Adrenal gland (tissue), 5 donors: ENCODE results near the gene GATAD2A.

Experiments
- POLR2A ChIP-seq, 2 donors: fragments of 450-650 bp; IDR thresholded peaks; one replicate each; pipeline ENCODE4 v1.6.1; 2017; ENCODE audit warnings: antibody characterized with exemption in 2 of 2, mild to moderate bottlenecking in 2 of 2, moderate library complexity in 1 of 2
- TF ChIP-seq, protein P1 (sequence below), 6 experiments: fragments of 450-650 bp in 4 of 6; fragments of 200-600 bp in 2 of 6; sonication (generic) in 1 of 6; IDR thresholded peaks; 1 replicate in 5 of 6; 2 replicates in 1 of 6; pipeline versions ENCODE4 v1.5.1 to v1.8.0; 2016 to 2021; ENCODE audit warnings: antibody characterized with exemption in 6 of 6, mild to moderate bottlenecking in 2 of 6, moderate library complexity in 1 of 6
- donor health status: DM: no; HTN: no; CAD: no.

DNA sequence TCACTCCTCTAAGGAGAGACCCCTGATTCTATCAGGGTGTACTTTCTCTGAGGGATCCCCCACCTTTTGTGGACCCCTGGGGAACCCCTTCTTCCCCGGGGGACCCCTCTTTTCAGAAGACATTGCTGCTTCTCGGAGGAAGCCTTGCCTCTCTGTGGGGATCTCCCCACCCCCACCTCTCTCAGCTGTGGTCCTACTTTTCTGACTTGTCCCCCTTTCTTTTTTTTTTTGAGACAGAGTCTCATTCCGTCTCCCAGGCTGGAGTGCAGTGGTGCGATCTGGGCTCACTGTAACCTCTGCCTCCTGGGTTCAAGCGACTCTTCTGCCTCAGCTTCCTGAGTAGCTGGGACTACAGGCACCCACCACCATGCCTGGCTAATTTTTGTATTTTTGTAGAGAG, 18.4 kb upstream of the GATAD2A start:
- TF ChIP-seq, protein P1, sequence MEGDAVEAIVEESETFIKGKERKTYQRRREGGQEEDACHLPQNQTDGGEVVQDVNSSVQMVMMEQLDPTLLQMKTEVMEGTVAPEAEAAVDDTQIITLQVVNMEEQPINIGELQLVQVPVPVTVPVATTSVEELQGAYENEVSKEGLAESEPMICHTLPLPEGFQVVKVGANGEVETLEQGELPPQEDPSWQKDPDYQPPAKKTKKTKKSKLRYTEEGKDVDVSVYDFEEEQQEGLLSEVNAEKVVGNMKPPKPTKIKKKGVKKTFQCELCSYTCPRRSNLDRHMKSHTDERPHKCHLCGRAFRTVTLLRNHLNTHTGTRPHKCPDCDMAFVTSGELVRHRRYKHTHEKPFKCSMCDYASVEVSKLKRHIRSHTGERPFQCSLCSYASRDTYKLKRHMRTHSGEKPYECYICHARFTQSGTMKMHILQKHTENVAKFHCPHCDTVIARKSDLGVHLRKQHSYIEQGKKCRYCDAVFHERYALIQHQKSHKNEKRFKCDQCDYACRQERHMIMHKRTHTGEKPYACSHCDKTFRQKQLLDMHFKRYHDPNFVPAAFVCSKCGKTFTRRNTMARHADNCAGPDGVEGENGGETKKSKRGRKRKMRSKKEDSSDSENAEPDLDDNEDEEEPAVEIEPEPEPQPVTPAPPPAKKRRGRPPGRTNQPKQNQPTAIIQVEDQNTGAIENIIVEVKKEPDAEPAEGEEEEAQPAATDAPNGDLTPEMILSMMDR (IDR thresholded peaks at IDR 0.05) = no peak
- no peak for TF ChIP-seq POLR2A (IDR thresholded peaks at IDR 0.05)
